Activated T-cell treated with anti-CD3 and anti-CD28 coated beads for 4 hours (primary cell): ENCODE measurements around the gene GRIN1.
A peak's percentile ranks its signal among the peaks of the same experiment; 100 is the strongest.

Experiments used
- DNase-seq: peaks from one replicate; pipeline ENCODE4 v3.0.0-alpha.2; 2020

Gene GRIN1

DNA sequence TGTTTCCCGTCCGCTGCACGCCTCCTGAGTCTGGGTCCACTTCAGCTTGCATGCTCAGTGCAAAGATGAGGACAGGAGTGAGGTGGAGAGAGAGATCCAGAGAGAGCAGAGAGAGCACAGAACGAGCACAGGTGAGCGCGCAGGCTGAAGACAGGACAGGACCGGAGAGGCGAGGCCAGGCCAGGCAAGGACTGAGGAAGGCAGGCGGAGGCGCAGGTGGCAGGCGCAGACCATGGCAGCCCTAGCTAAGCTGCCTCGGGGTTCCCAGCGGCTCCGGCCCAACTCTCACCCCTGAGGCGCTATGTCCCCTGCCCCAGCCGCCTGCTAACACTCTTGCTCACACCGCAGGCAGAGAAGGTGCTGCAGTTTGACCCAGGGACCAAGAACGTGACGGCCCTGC lies 9.7 kb downstream of the GRIN1 start:
- no peak for DNase-seq

GRCh38 chr9:137149363-137149762 lies 10.4 kb downstream of the GRIN1 start:
- no peak for DNase-seq

DNA sequence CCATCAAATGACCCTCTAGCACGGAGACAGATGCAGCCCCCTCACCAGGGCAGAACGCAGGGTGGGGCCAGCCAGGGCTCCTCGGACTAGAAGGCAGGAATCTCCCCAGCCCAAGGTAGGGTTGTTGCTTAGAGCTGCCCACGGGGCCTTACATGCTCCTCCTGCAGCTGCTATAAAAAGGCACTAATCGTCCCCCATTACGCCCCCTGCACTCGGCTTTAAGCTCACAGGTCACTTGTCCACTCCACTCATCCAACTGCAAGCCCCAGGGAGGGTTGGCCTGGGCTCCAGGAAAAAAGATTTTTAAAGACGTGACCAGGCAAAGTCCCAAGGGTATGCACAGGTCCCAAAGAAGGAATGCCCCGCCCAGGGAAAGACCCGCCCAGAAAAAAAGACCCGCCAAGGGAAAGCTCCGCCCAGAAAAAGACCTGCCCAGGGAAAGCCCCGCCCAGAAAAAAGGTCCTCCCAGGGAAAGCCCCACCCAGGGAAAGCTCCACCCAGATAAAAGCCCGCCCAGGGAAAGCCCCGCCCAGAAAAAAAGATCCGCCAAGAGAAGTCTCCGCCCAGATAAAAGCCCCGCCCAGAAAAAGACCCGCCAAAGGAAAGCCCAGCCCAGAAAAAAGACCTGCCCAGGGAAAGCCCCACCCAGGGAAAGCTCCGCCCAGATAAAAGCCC lies 11.1 kb downstream of the GRIN1 start:
- no peak for DNase-seq

GRCh38 chr9:137150617-137151457 lies 11.9 kb downstream of the GRIN1 start:
- DNase-seq, result no peak

- no peak for DNase-seq
Observed at GRCh38 chr9:137152844-137153405, 14.0 kb downstream of the GRIN1 start.

GRCh38 chr9:137156567-137157375 lies 17.8 kb downstream of the GRIN1 start:
- peak; percentile 67 for DNase-seq

GRCh38 chr9:137157618-137158415 lies 18.9 kb downstream of the GRIN1 start:
- no peak for DNase-seq

DNA sequence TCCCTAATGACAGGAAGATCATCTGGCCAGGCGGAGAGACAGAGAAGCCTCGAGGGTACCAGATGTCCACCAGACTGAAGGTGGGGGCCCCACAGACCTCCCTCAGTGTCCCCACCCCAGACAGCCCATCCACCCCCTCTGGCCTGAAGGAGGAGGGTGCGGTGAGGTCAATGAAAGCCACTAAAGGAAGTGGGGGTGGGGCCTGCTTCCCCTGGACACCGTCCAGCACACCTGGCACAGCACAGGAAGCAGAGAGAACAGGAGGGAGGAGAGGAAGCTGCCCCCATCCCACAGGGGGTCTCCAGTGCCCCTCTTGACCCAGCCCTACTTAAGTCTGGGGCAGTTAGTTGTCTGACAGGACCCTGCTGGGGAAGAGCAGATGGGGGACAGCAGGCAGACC lies 19.7 kb downstream of the GRIN1 start:
- DNase-seq, result no peak

GRCh38 chr9:137159105-137160053 lies 20.4 kb downstream of the GRIN1 start:
- DNase-seq, result no peak

- DNase-seq, result no peak
Observed at GRCh38 chr9:137160054-137160425, 21.1 kb downstream of the GRIN1 start.

DNA sequence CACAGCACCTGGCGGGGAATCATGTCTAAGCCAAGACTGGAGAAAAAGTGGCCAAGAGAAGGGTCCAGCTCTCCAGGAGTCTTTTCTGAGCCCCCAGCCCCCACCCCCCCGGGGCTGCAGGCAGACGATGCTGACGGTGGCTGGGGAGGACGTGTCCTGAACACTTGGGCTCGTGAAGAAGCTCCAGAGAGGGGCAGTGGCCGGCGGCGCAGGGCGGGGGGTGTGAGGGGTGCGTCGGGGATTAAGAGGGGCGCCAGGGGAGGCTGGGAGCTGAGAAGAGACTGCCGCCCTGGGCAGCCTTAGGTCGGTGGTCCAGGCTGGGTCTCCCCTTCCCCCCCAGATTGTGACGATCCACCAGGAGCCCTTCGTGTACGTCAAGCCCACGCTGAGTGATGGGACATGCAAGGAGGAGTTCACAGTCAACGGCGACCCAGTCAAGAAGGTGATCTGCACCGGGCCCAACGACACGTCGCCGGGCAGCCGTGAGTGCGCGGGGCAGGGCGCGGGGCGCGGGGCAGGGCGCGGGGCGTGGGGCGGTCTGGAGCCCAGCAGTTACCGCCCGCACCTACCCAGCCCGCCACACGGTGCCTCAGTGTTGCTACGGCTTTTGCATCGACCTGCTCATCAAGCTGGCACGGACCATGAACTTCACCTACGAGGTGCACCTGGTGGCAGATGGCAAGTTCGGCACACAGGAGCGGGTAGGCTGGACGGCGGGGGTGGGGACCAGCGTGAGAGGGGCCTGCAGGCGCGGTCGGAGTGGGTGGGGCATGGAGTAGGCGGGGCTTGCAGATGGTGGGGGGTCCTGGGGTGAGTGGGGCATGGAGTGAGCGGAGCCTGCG lies 22.0 kb downstream of the GRIN1 start:
- DNase-seq, result no peak

DNA sequence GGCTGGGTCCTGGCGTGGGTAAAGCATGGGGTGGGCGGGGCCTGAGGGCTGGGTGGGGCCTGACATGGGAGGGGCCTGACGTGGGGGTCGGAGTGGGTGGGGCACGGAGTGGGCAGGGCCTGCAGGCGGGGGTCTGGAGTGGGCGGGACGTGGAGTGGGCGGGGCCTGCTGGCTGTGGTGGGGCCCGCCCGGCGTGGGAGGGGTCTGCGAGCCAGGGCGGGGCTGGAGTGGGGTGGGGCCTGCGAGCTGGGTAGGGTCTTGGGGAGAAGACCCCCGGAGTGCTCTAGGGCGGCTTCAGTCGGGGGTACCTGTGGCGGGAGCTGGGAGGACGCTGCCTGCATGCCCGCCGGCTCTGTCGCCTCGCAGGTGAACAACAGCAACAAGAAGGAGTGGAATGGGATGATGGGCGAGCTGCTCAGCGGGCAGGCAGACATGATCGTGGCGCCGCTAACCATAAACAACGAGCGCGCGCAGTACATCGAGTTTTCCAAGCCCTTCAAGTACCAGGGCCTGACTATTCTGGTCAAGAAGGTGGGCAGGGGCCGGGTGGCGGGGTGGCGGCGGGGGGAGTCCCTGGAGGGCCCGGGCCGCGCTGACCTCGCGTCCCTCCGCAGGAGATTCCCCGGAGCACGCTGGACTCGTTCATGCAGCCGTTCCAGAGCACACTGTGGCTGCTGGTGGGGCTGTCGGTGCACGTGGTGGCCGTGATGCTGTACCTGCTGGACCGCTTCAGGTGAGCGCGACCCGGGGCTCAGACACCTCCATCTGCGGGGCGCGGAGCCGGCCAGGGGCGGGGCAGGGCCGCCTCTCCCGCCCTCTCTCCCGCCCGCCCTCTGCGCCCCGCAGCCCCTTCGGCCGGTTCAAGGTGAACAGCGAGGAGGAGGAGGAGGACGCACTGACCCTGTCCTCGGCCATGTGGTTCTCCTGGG lies 22.9 kb downstream of the GRIN1 start:
- no peak for DNase-seq

DNA sequence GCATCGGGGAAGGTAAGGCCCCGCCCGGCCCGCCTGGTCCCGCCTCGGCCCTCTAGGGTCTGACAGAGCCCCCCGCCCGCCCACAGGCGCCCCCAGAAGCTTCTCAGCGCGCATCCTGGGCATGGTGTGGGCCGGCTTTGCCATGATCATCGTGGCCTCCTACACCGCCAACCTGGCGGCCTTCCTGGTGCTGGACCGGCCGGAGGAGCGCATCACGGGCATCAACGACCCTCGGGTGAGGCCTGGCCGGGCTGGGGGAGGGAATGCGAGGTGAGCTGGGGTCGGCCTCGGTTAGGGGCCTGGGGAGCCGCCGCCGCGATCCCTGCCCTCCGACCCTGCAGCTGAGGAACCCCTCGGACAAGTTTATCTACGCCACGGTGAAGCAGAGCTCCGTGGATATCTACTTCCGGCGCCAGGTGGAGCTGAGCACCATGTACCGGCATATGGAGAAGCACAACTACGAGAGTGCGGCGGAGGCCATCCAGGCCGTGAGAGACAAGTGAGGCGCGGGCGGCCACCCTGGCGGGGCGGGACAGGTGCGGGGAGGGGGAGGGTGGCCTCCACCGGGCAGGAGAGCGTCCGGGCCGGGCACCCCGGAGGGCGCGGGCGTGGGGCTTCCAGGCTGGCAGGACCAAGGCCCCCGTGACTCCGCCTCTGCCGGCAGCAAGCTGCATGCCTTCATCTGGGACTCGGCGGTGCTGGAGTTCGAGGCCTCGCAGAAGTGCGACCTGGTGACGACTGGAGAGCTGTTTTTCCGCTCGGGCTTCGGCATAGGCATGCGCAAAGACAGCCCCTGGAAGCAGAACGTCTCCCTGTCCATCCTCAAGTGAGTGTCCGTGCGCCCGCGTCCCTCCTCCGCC lies 23.8 kb downstream of the GRIN1 start:
- DNase-seq, result no peak

GRCh38 chr9:137163365-137163715 lies 24.4 kb downstream of the GRIN1 start:
- no peak for DNase-seq

DNA sequence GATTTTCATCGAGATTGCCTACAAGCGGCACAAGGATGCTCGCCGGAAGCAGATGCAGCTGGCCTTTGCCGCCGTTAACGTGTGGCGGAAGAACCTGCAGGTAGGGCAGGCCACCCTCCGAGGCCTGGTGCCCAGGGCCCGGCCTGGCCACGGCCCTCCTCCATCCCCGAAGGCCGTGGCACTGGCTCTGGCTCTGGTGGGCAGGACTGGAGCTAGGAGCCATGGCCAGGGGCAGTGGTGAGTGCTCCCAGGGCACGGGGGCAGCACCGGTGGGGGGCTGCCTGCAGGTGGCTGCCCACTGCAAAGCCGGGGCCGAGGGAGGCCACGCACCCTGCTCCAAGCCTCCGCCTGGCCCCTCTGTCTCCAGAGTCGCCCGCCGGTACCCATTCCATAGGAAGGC lies 24.9 kb downstream of the GRIN1 start:
- DNase-seq, result no peak

GRCh38 chr9:137164370-137165249 lies 25.7 kb downstream of the GRIN1 start:
- DNase-seq, result no peak

DNA sequence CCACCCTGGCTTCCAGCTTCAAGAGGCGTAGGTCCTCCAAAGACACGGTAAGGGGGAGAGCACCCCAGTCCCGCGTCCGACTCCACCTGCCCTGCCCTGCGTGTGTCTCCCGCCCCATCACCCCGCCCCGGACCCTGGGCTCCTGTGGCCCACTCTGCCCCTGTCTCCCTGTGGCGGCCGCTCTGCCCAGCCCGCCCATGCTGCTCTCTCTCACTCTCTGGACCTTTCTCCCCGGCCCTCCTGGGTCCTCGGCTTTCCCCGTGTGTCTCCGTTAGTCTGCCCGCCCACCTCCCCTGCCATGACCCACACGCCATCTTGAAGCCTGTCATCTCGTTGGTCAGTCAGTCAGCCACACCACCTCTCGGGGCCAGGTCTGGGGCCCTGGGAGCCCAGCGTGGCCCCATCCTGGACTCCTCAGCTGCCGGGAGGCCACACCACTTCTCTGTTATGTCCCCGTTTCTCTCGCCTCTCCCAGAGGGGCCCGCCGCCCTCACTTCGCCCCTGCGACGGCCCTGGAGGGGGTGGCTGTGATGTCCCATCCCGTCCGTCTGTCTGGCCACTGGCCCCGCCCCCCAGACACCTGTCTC lies 26.4 kb downstream of the GRIN1 start:
- no peak for DNase-seq
